Prostate gland (tissue), 2 donors: ENCODE data around the gene SSBP3.

Experiments
- CTCF ChIP-seq, 4 experiments: fragments of 200-600 bp in 2 of 4; fragments of 450-650 bp in 2 of 4; sonication (generic) in 2 of 4; IDR thresholded peaks; 1 replicate in 3 of 4; 2 replicates in 1 of 4; pipeline ENCODE4 v1.5.1; 2016 to 2019; ENCODE audit warnings: antibody characterized with exemption in 4 of 4, mild to moderate bottlenecking in 2 of 4, moderate library complexity in 2 of 4
- POLR2A ChIP-seq: fragments of 450-650 bp; IDR thresholded peaks from one replicate; pipeline ENCODE4 v1.6.1; 2016; ENCODE audit warnings: antibody characterized with exemption, mild to moderate bottlenecking
- POLR2AphosphoS5 ChIP-seq: sonication (generic); formaldehyde crosslinking; IDR thresholded peaks from one replicate; pipeline ENCODE4 v1.6.1; 2017; ENCODE audit warnings: antibody characterized with exemption

GRCh38 chr1:54397090-54397591 is 9.1 kb downstream of the SSBP3 start:
- TF ChIP-seq POLR2A = no peak
- no peak for TF ChIP-seq CTCF (IDR thresholded peaks at IDR 0.05)
- no peak for TF ChIP-seq POLR2AphosphoS5
